ENCODE data around the gene APC2.

- no peak for TF ChIP-seq CTCF (IDR thresholded peaks at IDR 0.05)
- no peak for TF ChIP-seq EZH2 (IDR thresholded peaks at IDR 0.05; ENCODE audit: borderline replicate concordance, insufficient read depth, low read depth, low read length, poor library complexity, severe bottlenecking)
Measured at GRCh38 chr19:1474011-1474764, 24.3 kb downstream of the APC2 start.
